Measurements from ENCODE around the gene AGR3.

DNA sequence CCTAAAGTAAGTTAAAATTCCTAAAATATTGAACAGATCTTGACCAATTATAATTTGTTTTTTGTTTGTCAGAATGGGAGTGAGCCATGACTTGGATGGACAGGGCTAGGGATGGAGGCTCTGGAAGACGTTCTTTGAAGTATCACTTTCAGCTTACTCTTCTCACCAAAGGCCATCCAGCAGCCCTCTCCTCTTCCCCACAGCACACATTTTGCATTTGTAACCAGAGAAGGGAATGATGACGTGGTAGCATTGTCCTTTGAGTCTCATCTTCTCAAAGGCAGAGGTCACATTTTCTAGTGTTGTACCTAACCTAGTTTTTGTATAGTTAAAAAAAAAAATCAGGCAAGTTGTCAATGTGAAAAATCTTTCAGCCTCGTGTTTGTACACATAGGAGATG is 43.8 kb upstream of the AGR3 start:
- no peak for TF ChIP-seq BHLHE40 (IDR thresholded peaks at IDR 0.05; ENCODE audit: borderline replicate concordance)
- no peak for TF ChIP-seq TARDBP (IDR thresholded peaks at IDR 0.05)
- TF ChIP-seq FOXK2 (IDR thresholded peaks at IDR 0.05), result no peak
- TF ChIP-seq FOXA1 (IDR thresholded peaks at IDR 0.05), result no peak
- no peak for TF ChIP-seq NFRKB (IDR thresholded peaks at IDR 0.05)
- TF ChIP-seq ZNF384 (IDR thresholded peaks at IDR 0.05), result no peak
- no peak for TF ChIP-seq SP1 (IDR thresholded peaks at IDR 0.05)
- TF ChIP-seq HDGF (IDR thresholded peaks at IDR 0.05; ENCODE audit: borderline replicate concordance), result no peak
- no peak for TF ChIP-seq CTBP1 (IDR thresholded peaks at IDR 0.05; ENCODE audit: borderline replicate concordance)
- no peak for TF ChIP-seq SUZ12 (IDR thresholded peaks at IDR 0.05)
- no peak for TF ChIP-seq ELF4 (IDR thresholded peaks at IDR 0.05)
- no peak for TF ChIP-seq ARNT (IDR thresholded peaks at IDR 0.05)
